GM21717 (cell line): ENCODE results near the gene RHBDL2.
"Not testable (repeated sequence)": the region's sequence is repeated elsewhere in the genome, so short reads cannot be mapped to it uniquely, and the experiment has no call there.

Source experiments
- ATAC-seq: cut with Tn5 transposase; IDR thresholded peaks from one replicate; pipeline ENCODE4 v1.9.1; 2021; ENCODE audit warnings: mild to moderate bottlenecking, moderate library complexity; ENCODE audit not compliant: unreplicated experiment

The RHBDL2 gene, protein sequence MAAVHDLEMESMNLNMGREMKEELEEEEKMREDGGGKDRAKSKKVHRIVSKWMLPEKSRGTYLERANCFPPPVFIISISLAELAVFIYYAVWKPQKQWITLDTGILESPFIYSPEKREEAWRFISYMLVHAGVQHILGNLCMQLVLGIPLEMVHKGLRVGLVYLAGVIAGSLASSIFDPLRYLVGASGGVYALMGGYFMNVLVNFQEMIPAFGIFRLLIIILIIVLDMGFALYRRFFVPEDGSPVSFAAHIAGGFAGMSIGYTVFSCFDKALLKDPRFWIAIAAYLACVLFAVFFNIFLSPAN

DNA sequence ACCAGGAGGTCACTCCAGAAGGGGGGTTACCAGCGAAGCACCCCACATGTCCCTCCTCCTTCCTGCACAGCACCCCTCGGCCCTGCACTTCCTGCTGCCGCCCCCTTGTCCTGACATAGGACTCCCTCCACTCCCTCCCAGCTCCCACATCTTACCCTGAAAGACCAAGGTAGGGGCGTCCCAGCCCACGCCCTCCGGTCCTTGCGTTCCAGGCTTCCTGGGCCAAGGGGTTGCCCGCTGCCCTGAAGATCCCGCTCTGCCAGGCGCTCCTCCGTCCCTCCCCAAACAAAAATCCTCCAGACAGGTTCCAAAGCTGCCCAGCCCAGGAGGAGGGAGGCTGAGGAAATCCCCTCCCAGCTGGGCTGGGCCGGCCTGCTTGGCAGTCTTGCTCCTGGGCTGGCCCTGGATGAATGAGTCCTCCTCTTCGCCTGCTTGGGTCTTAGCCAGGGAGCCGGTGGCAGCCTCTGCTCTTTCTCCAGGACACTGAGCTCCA, at the start of gene RHBDL2:
Gene RHBDL2, minus strand, starts transcription at position 304 of the 493 bp plus-strand sequence. CDS start 22,618 bp downstream, outside the sequence.
- ATAC-seq: no peak

DNA sequence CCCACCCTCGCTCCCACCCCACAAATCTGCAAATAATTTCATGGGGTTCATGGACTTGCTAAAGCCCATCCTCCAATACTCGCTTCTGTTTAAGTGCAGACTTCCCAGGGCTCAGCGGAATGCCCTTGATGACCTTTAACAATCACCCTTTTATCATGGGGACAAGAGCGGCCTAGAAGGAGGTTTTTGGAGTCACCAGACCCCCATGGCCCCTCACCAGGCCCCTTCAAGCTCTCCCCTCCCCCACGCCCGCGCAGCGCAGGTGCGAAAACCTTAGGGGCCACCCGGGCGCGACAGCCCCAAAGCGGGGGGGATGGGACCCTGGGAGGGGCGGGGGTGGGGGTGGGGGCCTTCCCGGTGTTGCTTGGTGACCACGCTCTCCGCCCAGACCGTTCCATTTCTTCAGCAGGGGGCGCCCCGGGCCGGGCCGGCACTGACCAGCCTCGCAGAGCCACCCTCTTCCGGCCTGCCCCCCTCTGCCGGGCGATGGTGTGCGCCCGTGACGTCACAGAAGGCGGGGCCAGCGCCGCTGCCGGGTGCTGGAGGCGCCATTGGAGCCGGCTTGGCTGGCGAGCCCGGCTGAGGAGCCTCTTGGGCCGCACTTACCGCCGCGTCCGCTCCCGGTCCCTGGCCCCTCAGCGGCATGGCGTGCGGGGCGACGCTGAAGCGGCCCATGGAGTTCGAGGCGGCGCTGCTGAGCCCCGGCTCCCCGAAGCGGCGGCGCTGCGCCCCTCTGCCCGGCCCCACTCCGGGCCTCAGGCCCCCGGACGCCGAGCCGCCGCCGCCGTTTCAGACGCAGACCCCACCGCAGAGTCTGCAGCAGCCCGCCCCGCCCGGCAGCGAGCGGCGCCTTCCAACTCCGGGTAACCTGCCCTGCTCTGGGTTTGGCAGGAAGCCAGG, 49.4 kb upstream of the RHBDL2 start, which contains the start of gene AKIRIN1:
Gene AKIRIN1, plus strand, starts transcription at position 539 of the 900 bp plus-strand sequence. Its CDS starts 105 bp downstream, at position 644.
- peak; percentile 92 for ATAC-seq

DNA sequence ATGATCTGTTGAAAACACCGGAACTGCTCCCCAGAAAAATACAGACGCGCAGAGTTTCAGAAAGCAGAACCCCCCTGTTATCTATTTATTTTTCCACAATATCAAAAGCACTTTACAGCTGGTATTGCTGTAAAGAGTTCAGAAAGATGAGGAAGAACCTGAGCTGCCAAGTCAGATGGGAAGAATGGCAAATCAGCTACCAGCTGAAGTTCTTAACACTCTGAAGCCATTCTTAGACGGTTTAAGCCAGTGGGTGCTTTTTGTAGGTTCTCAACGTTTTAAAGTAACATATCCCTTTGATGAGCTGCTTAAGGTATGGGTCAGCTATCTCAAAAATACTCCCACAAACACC, 48.7 kb upstream of the RHBDL2 start:
- no peak for ATAC-seq

DNA sequence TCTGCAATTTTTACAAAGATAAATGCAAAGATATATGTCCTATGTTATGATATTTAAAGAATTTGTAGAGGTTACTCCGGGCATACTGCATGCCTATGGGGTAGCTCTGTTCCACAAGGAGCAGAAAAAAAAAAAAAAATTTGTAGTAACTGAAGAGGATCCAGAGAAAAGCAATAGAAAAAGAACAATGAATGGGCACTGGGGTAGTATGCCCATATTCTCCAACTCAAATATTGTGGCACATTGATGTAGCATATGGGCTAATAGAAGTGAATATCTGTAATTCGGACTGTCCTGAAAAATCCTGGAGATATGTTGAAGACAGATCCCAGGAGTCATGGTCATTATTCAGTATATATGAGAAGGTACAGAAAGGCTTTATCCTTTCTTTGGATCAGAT, 48.3 kb upstream of the RHBDL2 start:
- ATAC-seq: no peak

DNA sequence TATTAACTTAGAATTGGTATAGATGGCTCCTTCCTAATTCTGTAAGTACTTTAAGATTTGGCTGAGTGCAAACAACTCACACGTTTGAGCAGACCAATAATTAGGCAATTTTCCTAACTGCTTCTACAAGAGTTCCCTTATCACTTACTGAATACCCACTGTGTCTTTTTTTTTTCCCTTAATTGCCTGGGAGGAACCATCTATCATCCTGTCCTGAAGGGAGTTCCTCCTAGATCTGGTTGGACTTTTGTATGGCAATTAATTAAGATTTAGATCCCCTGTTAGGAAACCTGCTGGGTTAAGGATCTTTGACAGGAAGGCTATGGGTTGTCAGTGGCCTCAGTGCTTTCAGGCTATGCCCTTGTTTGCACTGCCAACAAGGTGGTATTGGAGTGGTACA, 37.8 kb upstream of the RHBDL2 start:
- ATAC-seq: not testable (repeated sequence)

DNA sequence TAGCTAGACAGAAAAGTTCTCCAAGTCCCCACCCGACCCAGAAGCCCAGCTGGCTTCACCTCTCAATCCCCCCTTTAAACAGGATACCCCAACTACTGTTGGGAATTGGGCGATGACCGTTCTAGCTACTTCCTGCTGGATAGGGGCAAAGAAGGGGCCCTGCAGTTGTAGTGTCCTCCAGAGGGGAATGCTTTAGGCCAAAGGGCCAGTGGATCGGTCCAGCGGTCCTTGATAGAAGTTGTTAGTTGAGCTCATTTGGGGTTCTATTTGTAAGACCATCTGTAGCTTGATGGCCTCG, 36.6 kb upstream of the RHBDL2 start:
- ATAC-seq: not testable (repeated sequence)

DNA sequence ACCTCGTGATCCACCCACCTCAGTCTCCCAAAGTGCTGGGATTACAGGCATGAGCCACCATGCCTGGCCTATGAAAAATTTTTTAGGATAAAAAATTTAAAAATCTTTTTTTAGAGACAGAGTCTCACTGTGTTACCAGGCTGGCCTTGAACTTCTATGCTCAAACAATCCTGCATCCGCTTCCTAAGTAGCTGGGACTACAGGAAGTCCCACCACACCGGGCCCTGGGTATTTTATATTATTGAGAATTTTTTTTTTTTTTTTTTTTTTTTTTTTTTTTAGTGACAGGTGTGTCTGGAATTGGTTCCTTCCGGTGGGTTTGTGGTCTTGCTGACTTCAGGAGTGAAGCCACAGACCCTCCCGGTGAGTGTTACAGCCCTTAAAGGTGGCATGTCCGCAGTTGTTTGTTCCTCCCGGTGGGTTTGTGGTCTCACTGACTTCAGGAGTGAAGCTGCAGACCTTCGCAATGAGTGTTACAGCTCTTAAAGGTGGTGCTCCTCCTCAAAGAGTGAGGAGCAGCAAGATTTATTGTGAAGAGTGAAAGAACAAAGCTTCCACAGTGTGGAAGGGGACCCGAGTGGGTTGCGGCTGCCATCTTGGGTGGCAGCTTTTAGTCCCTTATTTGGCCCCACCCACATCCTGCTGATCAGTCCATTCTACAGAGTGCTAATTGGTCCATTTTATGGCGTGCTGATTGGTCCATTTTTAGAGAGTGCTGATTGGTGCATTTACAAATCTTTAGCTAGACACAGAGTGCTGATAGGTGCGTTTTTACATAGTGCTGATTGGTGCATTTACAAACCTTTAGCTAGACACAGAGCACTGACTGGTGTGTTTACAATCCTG, 36.0 kb upstream of the RHBDL2 start:
- ATAC-seq: not testable (repeated sequence)

DNA sequence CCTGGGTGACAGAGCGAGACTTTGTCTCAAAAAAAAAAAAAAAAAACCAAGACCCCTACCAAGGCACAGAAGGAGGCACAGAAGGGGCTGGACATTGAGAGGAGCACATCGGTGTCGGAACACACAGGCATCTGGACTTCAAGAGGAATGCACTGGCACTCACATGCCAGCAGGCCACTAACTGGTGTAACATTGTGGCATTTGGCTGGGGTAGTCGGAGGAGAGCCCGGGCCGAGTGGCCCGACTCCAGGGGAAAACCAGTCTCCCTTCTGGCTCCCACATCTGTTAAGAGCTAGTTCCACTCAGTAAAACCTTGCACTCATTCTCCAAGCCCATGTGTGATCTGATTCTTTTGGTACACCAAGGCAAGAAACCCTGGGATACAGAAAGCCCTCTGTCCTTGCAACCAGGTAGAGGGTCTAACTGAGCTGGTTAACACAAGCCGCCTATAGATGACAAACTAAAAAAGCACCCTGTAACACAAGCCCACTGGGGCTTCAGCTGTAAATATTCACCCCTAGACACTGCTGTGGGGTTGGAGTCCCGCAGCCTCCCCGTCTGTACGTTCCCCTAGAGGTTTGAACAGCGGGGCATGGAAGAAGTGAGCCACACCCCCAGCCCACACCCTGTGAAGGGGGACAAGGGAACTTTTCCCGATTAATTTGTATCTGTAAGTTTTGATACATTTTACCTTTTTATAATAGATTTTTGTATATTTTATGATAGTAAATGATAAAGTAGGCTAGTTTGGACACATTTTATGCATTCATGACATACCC, 32.2 kb upstream of the RHBDL2 start:
- ATAC-seq: no peak

DNA sequence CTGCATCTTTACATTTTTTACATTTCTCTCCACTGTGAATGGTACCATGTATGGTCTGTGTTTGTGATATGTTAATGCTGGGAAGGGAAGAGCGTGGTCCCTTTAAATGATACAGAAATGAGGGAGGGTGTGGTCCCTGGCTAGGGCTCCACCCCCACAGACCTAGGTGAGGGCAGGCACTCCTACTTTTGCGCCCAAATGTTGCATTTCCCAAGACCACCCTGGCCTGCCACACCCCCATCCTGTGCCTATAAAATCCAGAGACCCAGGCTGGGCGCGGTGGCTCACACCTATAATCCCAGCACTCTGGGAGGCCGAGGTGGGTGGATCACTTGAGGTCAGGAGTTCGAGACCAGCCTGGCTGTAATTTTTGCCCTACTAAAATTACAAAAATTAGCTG, 31.5 kb upstream of the RHBDL2 start:
- ATAC-seq: not testable (repeated sequence)

DNA sequence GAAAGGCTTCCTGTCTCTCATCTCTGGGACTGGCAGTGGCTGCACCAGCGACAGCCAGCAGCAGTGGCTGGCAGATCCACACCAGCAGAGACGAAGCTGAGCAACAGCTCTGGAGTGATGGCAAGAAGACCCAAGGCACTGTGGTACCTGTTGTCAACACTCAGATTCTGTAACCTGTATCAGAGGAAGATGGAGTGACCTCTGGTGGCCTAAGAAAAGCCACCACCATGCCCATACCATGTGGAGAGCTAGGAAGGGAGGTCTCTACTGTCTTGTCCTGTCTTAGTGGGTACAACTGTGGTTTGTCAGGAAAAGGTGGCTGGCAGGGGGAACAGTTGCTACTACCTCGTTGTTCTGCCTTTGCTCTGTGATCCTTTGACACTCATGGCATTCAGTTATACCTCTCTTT, 22.5 kb upstream of the RHBDL2 start:
- ATAC-seq: no peak

DNA sequence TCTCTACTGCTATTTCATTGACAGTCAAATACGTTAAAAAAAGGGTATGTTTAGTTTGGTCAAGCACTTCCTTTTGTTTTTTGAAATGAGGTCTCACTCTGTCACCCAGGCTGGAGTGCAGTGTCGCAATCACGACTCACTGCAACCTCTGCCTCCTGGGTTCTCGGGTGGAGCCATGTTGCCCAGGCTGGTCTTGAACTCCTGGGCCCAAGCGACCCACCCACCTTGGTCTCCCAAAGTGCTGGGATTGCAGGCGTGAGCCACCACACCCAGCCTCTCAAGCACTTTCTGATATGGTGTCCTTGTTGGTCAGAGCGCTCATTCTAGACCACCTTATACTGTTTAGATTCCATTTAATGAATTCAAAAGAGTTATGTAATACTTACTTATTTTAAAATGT, 20.9 kb upstream of the RHBDL2 start:
- no peak for ATAC-seq

DNA sequence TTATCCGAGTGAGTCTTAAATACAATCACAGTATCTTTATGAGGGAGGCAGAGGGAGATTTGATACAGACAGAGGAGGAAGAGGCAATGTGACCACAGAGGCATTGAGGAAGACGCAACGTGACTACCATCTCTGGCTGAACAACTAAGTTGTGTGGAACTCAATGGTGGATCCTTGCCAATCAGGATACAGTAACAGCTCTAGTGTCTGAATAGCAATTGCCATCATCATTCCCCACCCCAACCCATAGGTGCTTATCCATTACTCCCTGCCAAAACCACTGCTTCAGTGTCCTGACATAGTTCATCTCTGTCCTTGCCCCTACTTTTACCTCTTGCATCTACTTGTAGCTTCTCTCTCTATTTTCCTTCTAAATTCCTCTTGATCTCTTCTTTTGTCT, 20.5 kb upstream of the RHBDL2 start:
- no peak for ATAC-seq

DNA sequence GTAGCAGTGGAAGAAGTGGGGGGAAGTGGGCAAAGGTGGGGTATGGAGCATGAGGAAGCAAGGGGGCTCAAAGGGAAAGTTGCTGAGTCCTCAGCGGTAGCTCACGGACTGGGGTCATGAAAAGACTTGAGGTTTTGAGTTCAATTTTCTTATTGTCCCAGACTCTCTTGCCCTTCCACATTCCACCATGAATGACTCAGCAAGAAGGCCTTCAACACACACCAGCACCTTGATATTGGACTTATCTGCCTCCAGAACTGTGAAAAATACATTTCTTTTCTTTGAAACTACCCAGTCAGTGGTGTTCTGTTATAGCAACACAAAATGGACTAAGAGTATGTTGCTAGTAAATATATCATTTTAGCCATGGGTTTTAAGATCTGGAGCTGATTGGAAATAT, 17.3 kb upstream of the RHBDL2 start:
- ATAC-seq: no peak

DNA sequence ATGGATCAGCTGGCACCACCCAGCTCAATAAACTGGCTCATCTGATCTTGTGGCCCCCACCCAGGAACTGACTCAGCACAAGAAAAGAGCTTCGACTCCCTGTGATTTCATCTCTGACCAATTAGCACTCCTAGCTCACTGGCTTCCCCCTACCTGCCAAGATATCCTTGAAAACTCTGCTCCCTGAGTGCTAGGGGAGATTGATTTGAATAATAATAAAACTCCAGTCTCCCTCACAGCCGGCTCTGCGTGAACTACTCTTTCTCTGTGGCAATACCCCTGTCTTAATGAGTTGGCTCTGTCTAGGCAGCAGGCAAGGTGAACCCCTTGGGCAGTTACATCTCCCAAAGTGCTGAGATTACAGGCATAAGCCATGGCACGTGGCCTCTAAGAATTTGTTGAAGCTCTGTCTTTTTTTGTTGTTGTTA, 11.8 kb upstream of the RHBDL2 start:
- ATAC-seq: no peak

DNA sequence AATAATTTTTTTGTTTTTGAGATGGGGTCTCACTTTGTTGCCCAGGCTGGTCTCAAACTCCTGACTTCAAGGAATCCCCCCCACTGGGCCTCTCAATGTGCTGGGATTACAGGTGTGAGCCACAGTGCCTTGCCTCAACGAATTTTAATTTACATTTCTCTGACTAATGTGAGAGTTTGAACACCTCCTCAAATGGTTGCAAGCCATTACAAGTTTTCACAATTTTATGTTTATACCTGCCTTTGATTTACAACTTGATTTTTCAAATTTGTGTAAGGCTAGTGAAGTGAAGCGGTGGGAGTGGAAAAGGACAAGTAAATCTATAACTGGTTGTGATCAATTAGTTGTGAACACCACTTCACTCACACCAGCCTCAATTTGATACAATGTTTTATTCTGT, 8.9 kb upstream of the RHBDL2 start:
- no peak for ATAC-seq

DNA sequence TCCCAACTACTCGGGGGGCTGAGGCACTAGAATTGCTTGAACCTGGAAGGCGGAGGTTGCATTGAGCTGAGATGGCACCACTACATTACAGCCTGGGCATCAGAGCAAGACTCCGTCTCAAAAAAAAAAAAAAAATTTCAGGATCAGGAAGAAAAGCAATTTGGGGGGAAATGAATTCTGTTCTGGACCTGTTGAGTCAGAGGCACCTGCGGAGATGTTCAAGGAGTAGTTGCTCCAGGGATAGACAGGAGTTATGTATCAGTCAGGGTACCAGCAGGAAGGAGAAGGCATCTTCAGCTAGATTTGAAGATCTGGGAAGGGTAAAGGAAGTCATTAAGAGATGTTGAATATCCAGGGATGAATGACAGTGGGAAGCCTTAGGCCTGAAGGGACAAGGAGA, 2.9 kb upstream of the RHBDL2 start:
- no peak for ATAC-seq

DNA sequence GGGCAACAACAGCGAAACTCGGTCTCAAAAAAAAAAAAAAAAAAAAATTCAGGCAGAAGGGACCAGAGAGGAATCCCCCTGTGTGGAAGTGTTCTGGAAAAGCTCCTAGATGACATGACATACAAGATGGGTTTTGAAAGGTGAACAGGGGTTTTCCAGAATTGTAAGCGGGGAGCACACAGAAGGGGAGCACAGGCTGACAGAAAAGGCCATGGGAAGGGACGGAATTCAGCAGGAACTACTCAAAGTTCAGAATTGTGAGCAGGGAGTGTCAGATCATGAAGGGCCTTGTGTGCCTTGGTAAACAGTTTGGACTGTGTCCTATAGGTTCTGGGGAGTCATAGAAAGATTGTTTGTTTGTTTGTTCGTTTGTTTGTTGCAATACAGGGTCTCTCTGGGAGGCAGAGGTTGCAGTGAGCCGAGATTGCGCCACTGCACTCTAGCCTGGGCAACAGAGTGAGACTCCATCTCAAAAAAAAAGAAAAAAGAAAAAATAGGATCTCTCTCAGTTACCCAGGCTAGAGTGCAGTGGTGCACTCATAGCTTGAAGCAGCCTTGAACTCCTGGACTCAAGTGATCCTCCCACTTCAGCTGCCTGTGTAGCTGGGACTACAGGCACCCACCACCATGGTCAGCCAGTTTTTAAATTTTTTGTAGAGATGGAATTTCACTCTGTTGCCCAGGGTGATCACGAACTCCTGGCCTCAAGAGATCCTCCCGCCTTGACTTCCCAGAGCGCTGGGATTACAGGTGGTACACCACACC, 1.2 kb upstream of the RHBDL2 start:
- ATAC-seq: no peak

DNA sequence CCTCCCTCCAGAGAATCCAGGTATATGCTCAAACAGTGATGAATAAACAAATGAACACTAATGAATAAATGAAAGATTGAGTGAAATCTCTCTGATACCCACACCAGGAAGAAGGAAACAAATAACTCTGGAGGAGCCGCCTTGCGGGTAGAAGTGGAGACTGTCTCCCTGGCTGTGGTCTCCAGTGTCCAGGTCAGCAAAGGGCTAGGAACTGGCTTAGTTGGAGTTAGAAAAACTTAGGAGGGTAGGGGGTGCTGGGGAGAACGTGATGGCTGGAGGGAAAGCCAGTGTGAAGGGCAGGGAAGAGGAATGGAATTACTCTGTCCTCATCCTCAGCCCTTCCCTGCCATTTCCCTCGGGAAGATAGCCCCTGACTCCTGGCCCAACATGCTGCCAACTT, 537 bp downstream of the RHBDL2 start:
- no peak for ATAC-seq

DNA sequence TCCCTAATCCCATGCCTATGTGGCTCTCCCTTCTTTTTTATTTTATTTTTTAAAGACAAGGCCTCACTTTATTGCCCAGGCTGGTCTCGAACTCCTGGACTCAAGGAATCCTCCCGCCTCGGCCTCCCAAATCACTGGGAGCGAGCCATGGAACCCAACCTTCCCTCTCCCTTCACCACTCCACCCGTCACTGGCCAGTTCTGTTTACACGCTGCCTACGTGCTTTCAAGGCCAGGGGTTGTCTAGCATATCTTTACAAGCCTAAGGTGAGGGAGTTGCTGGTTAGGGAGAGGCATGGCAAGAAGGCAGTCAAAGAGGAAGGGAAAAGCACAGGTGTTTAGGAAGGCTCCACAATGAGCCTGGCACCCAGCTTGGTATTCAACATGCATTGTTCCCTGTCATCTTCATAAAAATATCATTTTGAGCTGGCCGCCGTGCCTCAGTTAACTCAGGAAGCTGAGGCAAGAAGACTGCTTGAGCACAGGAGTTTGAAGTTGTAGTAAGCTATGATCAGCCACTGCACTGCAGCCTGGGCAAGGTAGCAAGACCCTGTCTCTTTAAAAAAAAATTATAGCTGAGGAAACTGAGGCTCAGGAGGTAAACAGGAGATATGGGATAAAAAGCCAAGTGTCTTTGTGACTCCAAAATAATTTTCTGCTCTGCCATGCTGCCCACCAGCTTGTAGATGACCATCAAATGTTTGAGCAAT, 1.1 kb downstream of the RHBDL2 start:
- ATAC-seq: no peak
